GM19372 (cell line): ENCODE measurements around the gene TCL1B.

Experiments used
- ATAC-seq: cut with Tn5 transposase; IDR thresholded peaks from one replicate; pipeline ENCODE4 v1.9.1; 2021; ENCODE audit warnings: mild to moderate bottlenecking, low read depth, moderate library complexity; ENCODE audit not compliant: unreplicated experiment

The TCL1B gene

GRCh38 chr14:95685978-95686922, at the start of gene TCL1B:
Gene TCL1B (plus strand): TSS chr14:95686426. CDS start chr14:95686468, 42 bp downstream.
- no peak for ATAC-seq

- ATAC-seq, result no peak
These were observed 41.2 kb upstream of the TCL1B start for GRCh38 chr14:95644981-95645380.

GRCh38 chr14:95645389-95645996, 40.7 kb upstream of the TCL1B start:
- ATAC-seq, result no peak

GRCh38 chr14:95647926-95648325, 38.3 kb upstream of the TCL1B start:
- ATAC-seq, result no peak

GRCh38 chr14:95649230-95649629, 37.0 kb upstream of the TCL1B start:
- no peak for ATAC-seq

GRCh38 chr14:95651028-95651427, 35.2 kb upstream of the TCL1B start:
- ATAC-seq, result no peak

- ATAC-seq, result no peak
These were observed 34.2 kb upstream of the TCL1B start for GRCh38 chr14:95651821-95652583.

- no peak for ATAC-seq
These were observed 33.5 kb upstream of the TCL1B start for GRCh38 chr14:95652690-95653089.

- no peak for ATAC-seq
These were observed 30.8 kb upstream of the TCL1B start for GRCh38 chr14:95655461-95655860.

- no peak for ATAC-seq
These were observed 29.6 kb upstream of the TCL1B start for GRCh38 chr14:95656634-95657033.

- no peak for ATAC-seq
These were observed 28.8 kb upstream of the TCL1B start for GRCh38 chr14:95657454-95657853.

- ATAC-seq, result no peak
These were observed 26.8 kb upstream of the TCL1B start for GRCh38 chr14:95659293-95659989.

GRCh38 chr14:95659990-95660385, 26.2 kb upstream of the TCL1B start:
- no peak for ATAC-seq

GRCh38 chr14:95660651-95661515, 25.3 kb upstream of the TCL1B start:
- no peak for ATAC-seq

GRCh38 chr14:95662376-95663186, 23.6 kb upstream of the TCL1B start:
- peak; percentile 26 for ATAC-seq

GRCh38 chr14:95663226-95663797, 22.9 kb upstream of the TCL1B start:
- no peak for ATAC-seq

- no peak for ATAC-seq
These were observed 22.2 kb upstream of the TCL1B start for GRCh38 chr14:95664066-95664465.

- peak; percentile 38 for ATAC-seq
These were observed 21.7 kb upstream of the TCL1B start for GRCh38 chr14:95664546-95664945.
